HepG2 (cell line): ENCODE data around the gene CHKA. TPM values are rescaled to one million over a fixed set of nuclear protein-coding genes. Genes with fewer than 3 reads are reported as not detected.

Experiments
- BCL6 ChIP-seq: IDR thresholded peaks from 2 replicates; pipeline ENCODE4 v1.6.1; 2016; ENCODE audit warnings: missing genetic modification reagents, missing compliant biosample characterization
- ELF3 ChIP-seq: IDR thresholded peaks from 2 replicates; pipeline ENCODE4 v1.6.1; 2016; ENCODE audit warnings: missing genetic modification reagents, missing compliant biosample characterization
- MAF1 ChIP-seq: sonication (generic); formaldehyde crosslinking; IDR thresholded peaks from 2 replicates; pipeline ENCODE4 v1.5.0; 2020; ENCODE audit warnings: missing genetic modification reagents, borderline replicate concordance
- MAZ ChIP-seq, 2 experiments: sonication (generic) in 1 of 2; formaldehyde crosslinking in 1 of 2; IDR thresholded peaks; 2 replicates each; pipeline versions ENCODE4 v1.5.0 to v1.6.1; 2012 to 2020; ENCODE audit warnings: low read depth in 2 of 2, mild to moderate bottlenecking in 2 of 2, borderline replicate concordance in 1 of 2, improper control_type of control experiment in 1 of 2, low read length in 1 of 2, missing genetic modification reagents in 1 of 2, moderate library complexity in 1 of 2
- NFATC3 ChIP-seq: sonication (generic); formaldehyde crosslinking; IDR thresholded peaks from 2 replicates; pipeline ENCODE4 v1.5.1; 2020; ENCODE audit warnings: mild to moderate bottlenecking, missing genetic modification reagents
- NONO ChIP-seq, 2 experiments: fragments of 450-650 bp in 1 of 2; sonication (generic) in 1 of 2; formaldehyde crosslinking in 1 of 2; IDR thresholded peaks in 1 of 2; conservative IDR thresholded peaks in 1 of 2; 2 replicates each; pipeline versions ENCODE4 v1.6.1 to v1.8.0; 2017 to 2022; ENCODE audit warnings: mild to moderate bottlenecking in 1 of 2, missing genetic modification reagents in 1 of 2, moderate library complexity in 1 of 2
- NR2F2 ChIP-seq: IDR thresholded peaks from 2 replicates; pipeline ENCODE4 v1.6.1; 2012; ENCODE audit warnings: low read depth, inconsistent platforms, borderline replicate concordance
- RCOR2 ChIP-seq: IDR thresholded peaks from 2 replicates; pipeline ENCODE4 v1.6.1; 2016; ENCODE audit warnings: missing biosample characterization, missing genetic modification reagents
- SMC3 ChIP-seq: IDR thresholded peaks from 2 replicates; pipeline ENCODE4 v1.6.1; 2011; ENCODE audit warnings: low read length, improper control_type of control experiment
- TAF1 ChIP-seq: sonication (generic); formaldehyde crosslinking; IDR thresholded peaks from 2 replicates; pipeline ENCODE4 v1.4.0; 2020; ENCODE audit warnings: missing genetic modification reagents
- ZMAT3 ChIP-seq: sonication (generic); formaldehyde crosslinking; conservative IDR thresholded peaks from 2 replicates; pipeline ENCODE4 v1.7.0; 2021; ENCODE audit warnings: missing genetic modification reagents
- ZNF383 ChIP-seq: sonication (generic); formaldehyde crosslinking; IDR thresholded peaks from 2 replicates; pipeline ENCODE4 v1.4.0; 2020; ENCODE audit warnings: missing genetic modification reagents, mild to moderate bottlenecking, borderline replicate concordance
- ZNF432 ChIP-seq: sonication (generic); formaldehyde crosslinking; IDR thresholded peaks from 2 replicates; pipeline ENCODE4 v1.5.0; 2020; ENCODE audit warnings: missing genetic modification reagents, mild to moderate bottlenecking, borderline replicate concordance
- ZNF567 ChIP-seq: sonication (generic); formaldehyde crosslinking; IDR thresholded peaks from 2 replicates; pipeline ENCODE4 v1.8.1; 2023; ENCODE audit warnings: mild to moderate bottlenecking, missing genetic modification reagents, borderline replicate concordance
- ZNF614 ChIP-seq: IDR thresholded peaks from 2 replicates; pipeline ENCODE4 v1.6.1; 2018; ENCODE audit warnings: missing biosample characterization, missing genetic modification reagents, inconsistent platforms, borderline replicate concordance
- ZSCAN12 ChIP-seq: sonication (generic); formaldehyde crosslinking; IDR thresholded peaks from 2 replicates; pipeline ENCODE4 v1.9.0; 2021; ENCODE audit warnings: mild to moderate bottlenecking, missing genetic modification reagents
- polyA plus RNA-seq, 8 experiments: library from polyadenylated mRNA; depleted of rRNA in 3 of 8; stranded (reverse) in 7 of 8; unstranded in 1 of 8; fragments of >200 nt; fragmentation: Illumina TruSeq in 4 of 8; extraction: Trizol in 4 of 8; gene quantifications; 2 replicates each; pipeline versions ENCODE4 v1.2.1 to v1.2.3, GENCODE V29; 2011 to 2016; ENCODE audit warnings: low read depth in 4 of 8, missing spikeins in 1 of 8, mixed read lengths in 1 of 8; ENCODE audit not compliant: insufficient read depth in 1 of 8
- total RNA-seq, 5 experiments: library from RNA; depleted of rRNA; stranded (reverse); fragments of >200 nt; fragmentation: Illumina TruSeq; extraction: Trizol; gene quantifications; 2 replicates each; pipeline ENCODE4 v1.2.3, GENCODE V29; 2016; ENCODE audit warnings: low read depth in 1 of 5
- TF ChIP-seq, protein P1 (sequence below): sonication (generic); formaldehyde crosslinking; IDR thresholded peaks from 2 replicates; pipeline ENCODE4 v1.5.1; 2020; ENCODE audit warnings: mild to moderate bottlenecking, missing genetic modification reagents, borderline replicate concordance
- TF ChIP-seq, protein P2 (sequence below): sonication (generic); formaldehyde crosslinking; IDR thresholded peaks from 2 replicates; pipeline ENCODE4 v1.4.0; 2020; ENCODE audit warnings: missing genetic modification reagents
- TF ChIP-seq, protein P3 (sequence below): IDR thresholded peaks from 2 replicates; pipeline ENCODE4 v1.6.1; 2018; ENCODE audit warnings: missing genetic modification reagents, mild to moderate bottlenecking, missing compliant biosample characterization
- TF ChIP-seq, protein P4 (sequence below): sonication (generic); formaldehyde crosslinking; IDR thresholded peaks from 2 replicates; pipeline ENCODE4 v1.4.0; 2020; ENCODE audit warnings: missing genetic modification reagents, mild to moderate bottlenecking, borderline replicate concordance

The CHKA gene
- total and polyA plus RNA-seq, 2 of the 13 experiments (the other 11 are each of a cell fraction or from before 2014, with no cell fraction given) = 71.6 to 92.7 TPM

DNA sequence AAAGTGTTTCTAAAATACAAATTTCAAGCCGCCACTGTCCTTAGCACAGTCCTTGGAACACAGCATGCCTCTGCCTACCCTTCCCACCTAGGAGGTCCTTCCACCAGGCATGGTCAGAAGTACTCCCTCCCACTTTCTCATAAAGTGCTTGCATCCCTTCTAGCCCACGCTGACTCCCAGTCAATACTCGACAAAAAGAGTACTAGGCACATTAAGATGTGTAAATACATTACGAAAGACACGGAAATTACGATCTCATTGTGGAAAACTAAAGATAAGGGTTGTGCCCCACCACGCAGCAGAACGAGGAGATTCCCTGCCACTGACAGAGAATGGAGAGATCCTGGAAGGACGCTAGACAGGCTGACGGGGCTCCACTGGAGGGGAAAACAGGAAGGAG lies 13.5 kb downstream of the CHKA start (continued):
- no peak for TF ChIP-seq ZNF383 (CRISPR knock-in tag)
- TF ChIP-seq, protein P1, sequence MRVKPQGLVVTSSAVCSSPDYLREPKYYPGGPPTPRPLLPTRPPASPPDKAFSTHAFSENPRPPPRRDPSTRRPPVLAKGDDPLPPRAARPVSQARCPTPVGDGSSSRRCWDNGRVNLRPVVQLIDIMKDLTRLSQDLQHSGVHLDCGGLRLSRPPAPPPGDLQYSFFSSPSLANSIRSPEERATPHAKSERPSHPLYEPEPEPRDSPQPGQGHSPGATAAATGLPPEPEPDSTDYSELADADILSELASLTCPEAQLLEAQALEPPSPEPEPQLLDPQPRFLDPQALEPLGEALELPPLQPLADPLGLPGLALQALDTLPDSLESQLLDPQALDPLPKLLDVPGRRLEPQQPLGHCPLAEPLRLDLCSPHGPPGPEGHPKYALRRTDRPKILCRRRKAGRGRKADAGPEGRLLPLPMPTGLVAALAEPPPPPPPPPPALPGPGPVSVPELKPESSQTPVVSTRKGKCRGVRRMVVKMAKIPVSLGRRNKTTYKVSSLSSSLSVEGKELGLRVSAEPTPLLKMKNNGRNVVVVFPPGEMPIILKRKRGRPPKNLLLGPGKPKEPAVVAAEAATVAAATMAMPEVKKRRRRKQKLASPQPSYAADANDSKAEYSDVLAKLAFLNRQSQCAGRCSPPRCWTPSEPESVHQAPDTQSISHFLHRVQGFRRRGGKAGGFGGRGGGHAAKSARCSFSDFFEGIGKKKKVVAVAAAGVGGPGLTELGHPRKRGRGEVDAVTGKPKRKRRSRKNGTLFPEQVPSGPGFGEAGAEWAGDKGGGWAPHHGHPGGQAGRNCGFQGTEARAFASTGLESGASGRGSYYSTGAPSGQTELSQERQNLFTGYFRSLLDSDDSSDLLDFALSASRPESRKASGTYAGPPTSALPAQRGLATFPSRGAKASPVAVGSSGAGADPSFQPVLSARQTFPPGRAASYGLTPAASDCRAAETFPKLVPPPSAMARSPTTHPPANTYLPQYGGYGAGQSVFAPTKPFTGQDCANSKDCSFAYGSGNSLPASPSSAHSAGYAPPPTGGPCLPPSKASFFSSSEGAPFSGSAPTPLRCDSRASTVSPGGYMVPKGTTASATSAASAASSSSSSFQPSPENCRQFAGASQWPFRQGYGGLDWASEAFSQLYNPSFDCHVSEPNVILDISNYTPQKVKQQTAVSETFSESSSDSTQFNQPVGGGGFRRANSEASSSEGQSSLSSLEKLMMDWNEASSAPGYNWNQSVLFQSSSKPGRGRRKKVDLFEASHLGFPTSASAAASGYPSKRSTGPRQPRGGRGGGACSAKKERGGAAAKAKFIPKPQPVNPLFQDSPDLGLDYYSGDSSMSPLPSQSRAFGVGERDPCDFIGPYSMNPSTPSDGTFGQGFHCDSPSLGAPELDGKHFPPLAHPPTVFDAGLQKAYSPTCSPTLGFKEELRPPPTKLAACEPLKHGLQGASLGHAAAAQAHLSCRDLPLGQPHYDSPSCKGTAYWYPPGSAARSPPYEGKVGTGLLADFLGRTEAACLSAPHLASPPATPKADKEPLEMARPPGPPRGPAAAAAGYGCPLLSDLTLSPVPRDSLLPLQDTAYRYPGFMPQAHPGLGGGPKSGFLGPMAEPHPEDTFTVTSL (CRISPR knock-in tag) = no peak
- TF ChIP-seq, protein P2, sequence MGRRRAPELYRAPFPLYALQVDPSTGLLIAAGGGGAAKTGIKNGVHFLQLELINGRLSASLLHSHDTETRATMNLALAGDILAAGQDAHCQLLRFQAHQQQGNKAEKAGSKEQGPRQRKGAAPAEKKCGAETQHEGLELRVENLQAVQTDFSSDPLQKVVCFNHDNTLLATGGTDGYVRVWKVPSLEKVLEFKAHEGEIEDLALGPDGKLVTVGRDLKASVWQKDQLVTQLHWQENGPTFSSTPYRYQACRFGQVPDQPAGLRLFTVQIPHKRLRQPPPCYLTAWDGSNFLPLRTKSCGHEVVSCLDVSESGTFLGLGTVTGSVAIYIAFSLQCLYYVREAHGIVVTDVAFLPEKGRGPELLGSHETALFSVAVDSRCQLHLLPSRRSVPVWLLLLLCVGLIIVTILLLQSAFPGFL (CRISPR knock-in tag) = no peak
- no peak for TF ChIP-seq ZSCAN12 (CRISPR knock-in tag)
- no peak for TF ChIP-seq NFATC3
- no peak for TF ChIP-seq ZMAT3
- TF ChIP-seq RCOR2 = no peak
- no peak for TF ChIP-seq MAZ (IDR thresholded peaks at IDR 0.05; ENCODE audit: borderline replicate concordance, low read depth, low read length)
- TF ChIP-seq MAZ (CRISPR knock-in tag; IDR thresholded peaks at IDR 0.05; ENCODE audit: low read depth) = no peak
- TF ChIP-seq BCL6 (CRISPR knock-in tag) = peak; percentile 58; the same call in 1 of the 2 replicates
- TF ChIP-seq, protein P3, sequence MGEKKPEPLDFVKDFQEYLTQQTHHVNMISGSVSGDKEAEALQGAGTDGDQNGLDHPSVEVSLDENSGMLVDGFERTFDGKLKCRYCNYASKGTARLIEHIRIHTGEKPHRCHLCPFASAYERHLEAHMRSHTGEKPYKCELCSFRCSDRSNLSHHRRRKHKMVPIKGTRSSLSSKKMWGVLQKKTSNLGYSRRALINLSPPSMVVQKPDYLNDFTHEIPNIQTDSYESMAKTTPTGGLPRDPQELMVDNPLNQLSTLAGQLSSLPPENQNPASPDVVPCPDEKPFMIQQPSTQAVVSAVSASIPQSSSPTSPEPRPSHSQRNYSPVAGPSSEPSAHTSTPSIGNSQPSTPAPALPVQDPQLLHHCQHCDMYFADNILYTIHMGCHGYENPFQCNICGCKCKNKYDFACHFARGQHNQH (CRISPR knock-in tag) = no peak
- TF ChIP-seq TAF1 (CRISPR knock-in tag) = no peak
- peak; percentile 61 for TF ChIP-seq ELF3 (CRISPR knock-in tag)
- TF ChIP-seq, protein P4, sequence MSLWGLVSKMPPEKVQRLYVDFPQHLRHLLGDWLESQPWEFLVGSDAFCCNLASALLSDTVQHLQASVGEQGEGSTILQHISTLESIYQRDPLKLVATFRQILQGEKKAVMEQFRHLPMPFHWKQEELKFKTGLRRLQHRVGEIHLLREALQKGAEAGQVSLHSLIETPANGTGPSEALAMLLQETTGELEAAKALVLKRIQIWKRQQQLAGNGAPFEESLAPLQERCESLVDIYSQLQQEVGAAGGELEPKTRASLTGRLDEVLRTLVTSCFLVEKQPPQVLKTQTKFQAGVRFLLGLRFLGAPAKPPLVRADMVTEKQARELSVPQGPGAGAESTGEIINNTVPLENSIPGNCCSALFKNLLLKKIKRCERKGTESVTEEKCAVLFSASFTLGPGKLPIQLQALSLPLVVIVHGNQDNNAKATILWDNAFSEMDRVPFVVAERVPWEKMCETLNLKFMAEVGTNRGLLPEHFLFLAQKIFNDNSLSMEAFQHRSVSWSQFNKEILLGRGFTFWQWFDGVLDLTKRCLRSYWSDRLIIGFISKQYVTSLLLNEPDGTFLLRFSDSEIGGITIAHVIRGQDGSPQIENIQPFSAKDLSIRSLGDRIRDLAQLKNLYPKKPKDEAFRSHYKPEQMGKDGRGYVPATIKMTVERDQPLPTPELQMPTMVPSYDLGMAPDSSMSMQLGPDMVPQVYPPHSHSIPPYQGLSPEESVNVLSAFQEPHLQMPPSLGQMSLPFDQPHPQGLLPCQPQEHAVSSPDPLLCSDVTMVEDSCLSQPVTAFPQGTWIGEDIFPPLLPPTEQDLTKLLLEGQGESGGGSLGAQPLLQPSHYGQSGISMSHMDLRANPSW = no peak
- TF ChIP-seq ZNF432 (CRISPR knock-in tag) = no peak
- no peak for TF ChIP-seq NONO (IDR thresholded peaks at IDR 0.05)
- no peak for TF ChIP-seq NONO (CRISPR knock-in tag; conservative IDR thresholded peaks at IDR 0.05)
- TF ChIP-seq ZNF614 = peak; percentile 25; the same call in 1 of the 2 replicates
- no peak for TF ChIP-seq NR2F2
- TF ChIP-seq MAF1 (CRISPR knock-in tag) = no peak
- no peak for TF ChIP-seq SMC3
- TF ChIP-seq ZNF567 = no peak
